Activated CD4-positive, alpha-beta T cell treated with anti-CD3 and anti-CD28 coated beads for 36 hours (primary cell): ENCODE data around the gene SIGLEC6. TPM values are rescaled to one million over a fixed set of nuclear protein-coding genes. Genes with fewer than 3 reads are reported as not detected.

ENCODE experiments used
- ATAC-seq: fragments of 200-7000 bp; cut with Tn5 transposase; one replicate; pipeline ENCODE4 v1.10.0; 2021; ENCODE audit warnings: mild to moderate bottlenecking, moderate library complexity
- CTCF ChIA-PET: fragments of 350-600 bp; sonication (Branson Sonifier 250); formaldehyde crosslinking; loops from one replicate; lab custom pipeline; 2021; ENCODE audit warnings: antibody characterized with exemption; lab: Charles Lee
- POLR2A ChIA-PET: fragments of 350-600 bp; sonication (Branson Sonifier 250); formaldehyde crosslinking; loops from one replicate; lab custom pipeline; 2021; ENCODE audit warnings: antibody characterized with exemption, inconsistent platforms; lab: Charles Lee
- DNase-seq: peaks from one replicate; pipeline ENCODE4 v3.0.0-alpha.2; 2020
- H3K27ac Mint-ChIP-seq: one replicate; pipeline ENCODE4 v1.8.0; 2021; ENCODE audit warnings: mixed read lengths
- H3K27me3 Mint-ChIP-seq: one replicate; pipeline ENCODE4 v1.8.0; 2021; ENCODE audit warnings: mixed read lengths
- H3K36me3 Mint-ChIP-seq: one replicate; pipeline ENCODE4 v1.8.0; 2021; ENCODE audit warnings: low read depth, mixed read lengths
- H3K4me1 Mint-ChIP-seq: one replicate; pipeline ENCODE4 v1.8.0; 2021; ENCODE audit warnings: mixed read lengths
- H3K4me3 Mint-ChIP-seq: one replicate; pipeline ENCODE4 v1.8.0; 2021; ENCODE audit warnings: mild to moderate bottlenecking, moderate library complexity, mixed read lengths
- H3K9me3 Mint-ChIP-seq: one replicate; pipeline ENCODE4 v1.8.0; 2021; ENCODE audit warnings: low read depth, mixed read lengths
- intact Hi-C, 2 experiments: fragments of 100-400 bp; cut with DNase I in 1 of 2; cut with micrococcal nuclease in 1 of 2; formaldehyde crosslinking; loops; one replicate each; pipeline versions ENCODE4 v1.14.2 to v1.15.1; 2022 to 2024; cut with DNase I, micrococcal nuclease
- total RNA-seq, 2 experiments: library from RNA; stranded (reverse); gene quantifications; one replicate each; pipeline ENCODE4 v1.2.3, GENCODE V29; 2021

SIGLEC6 gene
- total RNA-seq, 2 experiments from 2014 or later: not detected

- H3K27me3 Mint-ChIP-seq: peaks cover 20% of the 10 kb centered on the region
- H3K4me1 Mint-ChIP-seq: peaks cover 32% of the 10 kb centered on the region
- intact Hi-C loops: no loop called here
- no peak overlapping the region for H3K27ac Mint-ChIP-seq
- no peaks in the 10 kb centered on the region for H3K36me3 Mint-ChIP-seq
- no peak for ATAC-seq
- peaks cover 5% of the 10 kb centered on the region for H3K9me3 Mint-ChIP-seq
- DNase-seq: no peak
- ChIA-PET CTCF (interaction anchor here (1.2 kb wide), 1 partner anchor 105 kb away, joined by 3 read pairs; no protein-coding TSS in a partner anchor), POLR2A (interaction anchor here (0.6 kb wide), 1 partner anchor 49 kb away, joined by 6 read pairs; no protein-coding TSS in a partner anchor)
- no peak overlapping the region for H3K4me3 Mint-ChIP-seq
These were observed 40.8 kb downstream of the SIGLEC6 start for GRCh38 chr19:51490676-51491075.

- H3K4me1 Mint-ChIP-seq: peaks cover 30% of the 10 kb centered on the region
- H3K4me3 Mint-ChIP-seq: no peak overlapping the region
- POLR2A ChIA-PET: interaction anchor here (0.8 to 1.2 kb wide), 2 partner anchors 9 to 15 kb away, joined by 3 to 4 read pairs; no protein-coding TSS in a partner anchor
- peaks cover 5% of the 10 kb centered on the region for H3K9me3 Mint-ChIP-seq
- peaks cover 24% of the 10 kb centered on the region for H3K27me3 Mint-ChIP-seq
- peak; percentile 50 for DNase-seq
- peak; percentile 91 for ATAC-seq
- peak overlapping the region; percentile 77 for H3K27ac Mint-ChIP-seq
- CTCF ChIA-PET: interaction anchor here (0.7 to 1.4 kb wide), 5 partner anchors 16 to 188 kb away, joined by 4 to 6 read pairs (median 4); partner anchors contain the start of gene ZNF175
- H3K36me3 Mint-ChIP-seq: no peaks in the 10 kb centered on the region
- intact Hi-C loops: loop anchor here (1.0 to 10.0 kb wide), 5 partner anchors 10 to 1796 kb away; no protein-coding TSS in a partner anchor
These were observed 42.4 kb downstream of the SIGLEC6 start for GRCh38 chr19:51489113-51489512.

- Mint-ChIP-seq H3K27me3 (peaks cover 19% of the 10 kb centered on the region), H3K4me1 (peaks cover 27% of the 10 kb centered on the region), H3K36me3 (no peaks in the 10 kb centered on the region), H3K27ac (no peak overlapping the region), H3K9me3 (peaks cover 5% of the 10 kb centered on the region), H3K4me3 (no peak overlapping the region)
- CTCF ChIA-PET: interaction anchor here (1.0 to 1.4 kb wide), 4 partner anchors 16 to 188 kb away, joined by 4 to 6 read pairs (median 4); partner anchors contain the start of gene ZNF175
- ATAC-seq (no peak), DNase-seq (no peak)
- intact Hi-C loops: loop anchor here (2.0 to 10.0 kb wide), 2 partner anchors 48 to 1796 kb away; no protein-coding TSS in a partner anchor
- POLR2A ChIA-PET: interaction anchor here (1.2 kb wide), 1 partner anchor 9 kb away, joined by 4 read pairs; no protein-coding TSS in a partner anchor
These were observed 43.0 kb downstream of the SIGLEC6 start for GRCh38 chr19:51488491-51488890.

- DNase-seq: no peak
These were observed 45.4 kb downstream of the SIGLEC6 start for GRCh38 chr19:51485960-51486660.

GRCh38 chr19:51480590-51480989 lies 50.9 kb downstream of the SIGLEC6 start:
- no peaks in the 10 kb centered on the region for H3K36me3 Mint-ChIP-seq
- intact Hi-C loops: loop anchor here in 1 of 2 experiments (2.0 to 10.0 kb wide), 2 partner anchors 40 to 1804 kb away; no protein-coding TSS in a partner anchor
- H3K4me3 Mint-ChIP-seq: no peak overlapping the region
- H3K9me3 Mint-ChIP-seq: peaks cover 3% of the 10 kb centered on the region
- POLR2A ChIA-PET: no interaction called here
- H3K4me1 Mint-ChIP-seq: peaks cover 30% of the 10 kb centered on the region
- ATAC-seq: no peak
- CTCF ChIA-PET: interaction anchor here (1.3 to 2.8 kb wide), 2 partner anchors 8 to 59 kb away, joined by 4 to 14 read pairs; no protein-coding TSS in a partner anchor
- H3K27ac Mint-ChIP-seq: no peak overlapping the region
- H3K27me3 Mint-ChIP-seq: peaks cover 22% of the 10 kb centered on the region
- peak; percentile 38 for DNase-seq

More at GRCh38 chr19:51485960-51486660, 45.4 kb downstream of the SIGLEC6 start:
- intact Hi-C loops: loop anchor here in 1 of 2 experiments (10.0 kb wide), 1 partner anchor 1799 kb away; no protein-coding TSS in a partner anchor
- Mint-ChIP-seq H3K27ac (no peak overlapping the region), H3K4me1 (peaks cover 21% of the 10 kb centered on the region), H3K9me3 (peaks cover 5% of the 10 kb centered on the region), H3K4me3 (no peak overlapping the region), H3K27me3 (peaks cover 14% of the 10 kb centered on the region), H3K36me3 (no peaks in the 10 kb centered on the region)
- no peak for ATAC-seq
- CTCF ChIA-PET: interaction anchor here (0.8 to 1.1 kb wide), 4 partner anchors 13 to 53 kb away, joined by 3 to 6 read pairs (median 4); no protein-coding TSS in a partner anchor
- POLR2A ChIA-PET: no interaction called here

- DNase-seq (peak; percentile 59), ATAC-seq (peak; percentile 98)
- H3K4me3 Mint-ChIP-seq: no peak overlapping the region
- ChIA-PET CTCF (interaction anchor here (0.6 to 1.9 kb wide), 2 partner anchors 177 to 297 kb away, joined by 3 to 4 read pairs; no protein-coding TSS in a partner anchor), POLR2A (interaction anchor here (0.6 to 1.1 kb wide), 4 partner anchors 9 to 189 kb away, joined by 3 to 4 read pairs (median 4); no protein-coding TSS in a partner anchor)
- H3K36me3 Mint-ChIP-seq: no peaks in the 10 kb centered on the region
- peaks cover 3% of the 10 kb centered on the region for H3K9me3 Mint-ChIP-seq
- intact Hi-C loops: loop anchor here (1.0 to 10.0 kb wide), 4 partner anchors 10 to 1805 kb away; no protein-coding TSS in a partner anchor
- peaks cover 30% of the 10 kb centered on the region for H3K4me1 Mint-ChIP-seq
- H3K27me3 Mint-ChIP-seq: peaks cover 19% of the 10 kb centered on the region
- H3K27ac Mint-ChIP-seq: peak overlapping the region; percentile 49
These were observed 51.7 kb downstream of the SIGLEC6 start for GRCh38 chr19:51479531-51480331.

- Mint-ChIP-seq H3K27ac (peak within 1 kb of the TSS; percentile 49), H3K9me3 (peaks cover 3% of the 10 kb centered on the region), H3K4me1 (peaks cover 30% of the 10 kb centered on the region), H3K27me3 (peaks cover 18% of the 10 kb centered on the region), H3K36me3 (no peaks in the 10 kb centered on the region), H3K4me3 (no peak within 1 kb of the TSS)
- POLR2A ChIA-PET: interaction anchor here (1.1 kb wide), 1 partner anchor 38 kb away, joined by 4 read pairs; no protein-coding TSS in a partner anchor
- no peak for ATAC-seq
- CTCF ChIA-PET: interaction anchor here (0.6 to 1.9 kb wide), 5 partner anchors 35 to 183 kb away, joined by 3 to 4 read pairs (median 4); no protein-coding TSS in a partner anchor
- intact Hi-C loops: loop anchor here (1.0 to 10.0 kb wide), 2 partner anchors 11 to 296 kb away; no protein-coding TSS in a partner anchor
- no peak for DNase-seq
These were observed 52.9 kb downstream of the SIGLEC6 start, which contains the start of gene CEACAM18 for GRCh38 chr19:51478381-51479234. CEACAM18 (plus strand) TSS chr19:51478539.

GRCh38 chr19:51477344-51477743 lies 54.1 kb downstream of the SIGLEC6 start:
- ChIA-PET POLR2A (no interaction called here), CTCF (interaction anchor here (1.2 to 1.5 kb wide), 2 partner anchors 38 to 184 kb away, joined by 3 to 4 read pairs; no protein-coding TSS in a partner anchor)
- intact Hi-C loops: loop anchor here in 1 of 2 experiments (10.0 kb wide), 1 partner anchor 297 kb away; no protein-coding TSS in a partner anchor
- H3K36me3 Mint-ChIP-seq: no peaks in the 10 kb centered on the region
- DNase-seq: no peak
- ATAC-seq: no peak
- peaks cover 38% of the 10 kb centered on the region for H3K4me1 Mint-ChIP-seq
- H3K27ac Mint-ChIP-seq: no peak overlapping the region
- no peak overlapping the region for H3K4me3 Mint-ChIP-seq
- H3K9me3 Mint-ChIP-seq: peaks cover 3% of the 10 kb centered on the region
- H3K27me3 Mint-ChIP-seq: peaks cover 15% of the 10 kb centered on the region

GRCh38 chr19:51476164-51476563 lies 55.3 kb downstream of the SIGLEC6 start:
- Mint-ChIP-seq H3K27me3 (peaks cover 15% of the 10 kb centered on the region), H3K9me3 (peaks cover 3% of the 10 kb centered on the region), H3K4me1 (peaks cover 44% of the 10 kb centered on the region), H3K4me3 (no peak overlapping the region), H3K36me3 (no peaks in the 10 kb centered on the region), H3K27ac (no peak overlapping the region)
- ChIA-PET CTCF (interaction anchor here (0.5 to 6.3 kb wide), 2 partner anchors 39 to 191 kb away, joined by 3 to 101 read pairs; no protein-coding TSS in a partner anchor), POLR2A (no interaction called here)
- intact Hi-C loops: loop anchor here in 1 of 2 experiments (10.0 kb wide), 1 partner anchor 299 kb away; no protein-coding TSS in a partner anchor
- DNase-seq (no peak), ATAC-seq (no peak)
